ENCODE results near the gene KIF26A.

The KIF26A gene

DNA sequence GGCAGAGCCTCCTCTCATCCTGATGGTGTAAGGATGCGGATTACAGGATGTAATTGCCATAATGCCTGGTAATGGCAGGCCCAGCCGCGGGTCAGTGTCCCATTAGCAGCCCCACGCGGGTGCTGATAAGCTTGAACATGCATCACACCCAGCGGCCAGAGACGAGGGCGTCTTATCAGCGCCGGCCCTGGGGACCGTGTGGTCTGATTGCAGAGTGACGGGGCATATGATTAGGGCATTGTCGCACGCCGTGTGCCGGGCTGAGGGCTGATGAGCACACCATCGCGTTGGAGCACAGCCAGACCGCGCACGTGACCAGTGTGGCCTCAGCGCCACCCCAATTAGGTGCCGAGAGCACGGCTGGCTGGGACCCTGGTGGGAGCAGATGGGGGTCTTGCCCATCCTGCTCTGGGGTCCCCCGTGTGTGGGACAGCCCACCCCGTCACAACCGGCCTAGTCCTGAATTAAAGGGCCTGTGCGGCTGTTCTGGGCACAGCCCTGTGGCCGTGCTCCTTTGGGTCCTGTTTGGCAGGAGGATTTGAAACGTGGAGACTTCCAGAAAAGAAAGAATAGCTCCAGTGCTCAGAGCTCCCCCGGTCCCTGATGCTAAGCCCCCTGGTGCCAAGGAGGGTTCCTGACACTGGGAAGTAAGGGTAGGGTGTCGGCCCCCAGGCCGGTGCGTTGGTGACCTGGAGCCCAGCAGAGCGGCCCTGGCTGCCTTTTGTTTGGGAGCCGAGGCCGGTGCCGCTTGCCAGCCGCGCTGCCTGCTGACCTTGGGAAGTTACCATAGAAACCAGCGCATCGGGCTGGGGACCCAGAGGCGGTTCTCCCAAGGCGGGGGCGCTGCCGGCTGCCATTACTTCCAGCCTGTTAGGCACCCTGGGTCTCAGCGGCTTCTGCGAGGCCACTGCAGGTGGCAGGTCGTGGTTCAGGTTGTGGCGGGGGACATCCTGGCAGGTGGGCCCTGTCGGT, 20.7 kb downstream of the KIF26A start:
- DNase-seq (ENCODE audit: low spot score) = no peak

DNA sequence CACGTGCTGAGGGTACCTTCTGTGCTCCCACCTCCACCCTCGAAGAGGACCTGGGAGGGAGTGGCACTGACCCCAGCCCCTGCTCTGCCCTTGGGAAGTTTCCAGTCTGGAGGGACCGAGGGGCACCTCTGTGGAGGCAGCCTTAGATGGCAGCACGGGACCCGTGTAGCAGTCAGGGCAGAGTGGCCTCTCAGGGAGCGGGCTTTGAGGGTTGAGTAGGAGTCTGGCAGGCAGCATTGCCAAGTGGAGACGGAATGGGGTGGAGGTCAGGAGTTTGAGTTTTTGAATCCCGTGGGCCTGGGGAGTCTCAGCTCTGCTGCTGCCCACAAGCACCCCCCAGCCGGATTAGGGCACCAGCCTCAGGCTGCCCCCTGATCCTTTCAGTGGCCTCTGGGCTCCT, 21.6 kb downstream of the KIF26A start:
- DNase-seq (ENCODE audit: low spot score) = no peak

DNA sequence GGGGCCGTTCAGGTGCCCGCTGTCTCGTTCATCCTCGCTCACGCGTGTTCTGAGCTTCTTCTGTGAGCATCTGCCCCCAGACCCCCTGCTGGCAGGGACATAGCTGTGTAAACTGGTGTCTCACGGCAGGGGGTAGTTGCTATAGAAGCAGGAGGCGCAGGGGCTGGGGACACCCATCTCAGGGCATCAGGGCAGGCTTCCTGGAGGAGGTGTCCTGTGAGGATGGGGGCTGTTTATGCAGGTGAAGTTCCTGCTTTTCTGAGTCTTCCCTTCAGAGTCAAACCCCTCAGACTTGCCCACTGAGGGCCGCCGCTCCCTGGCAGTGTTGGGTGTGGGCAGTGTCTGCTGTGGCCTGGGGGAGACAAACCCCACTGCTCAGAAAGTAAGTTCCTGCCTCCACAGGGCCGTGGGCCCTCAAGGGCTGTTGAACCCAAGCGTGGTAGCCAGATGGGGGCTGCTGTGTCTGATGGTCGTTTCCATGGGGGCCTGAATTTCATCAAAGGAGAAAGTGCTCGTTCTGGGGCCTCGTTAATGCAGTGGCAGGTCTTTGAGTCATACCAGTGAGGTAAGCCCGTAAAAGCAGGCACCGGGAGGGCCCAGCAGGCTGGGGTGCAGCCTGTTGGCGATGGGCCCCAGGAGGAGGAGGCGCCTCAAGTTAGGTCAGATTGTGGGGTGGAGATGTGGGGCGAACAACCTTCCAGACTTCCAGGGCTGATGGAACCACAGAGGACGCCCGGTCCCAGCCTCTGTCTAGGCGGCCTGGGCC, 23.4 kb downstream of the KIF26A start:
- DNase-seq (ENCODE audit: low spot score) = no peak

DNA sequence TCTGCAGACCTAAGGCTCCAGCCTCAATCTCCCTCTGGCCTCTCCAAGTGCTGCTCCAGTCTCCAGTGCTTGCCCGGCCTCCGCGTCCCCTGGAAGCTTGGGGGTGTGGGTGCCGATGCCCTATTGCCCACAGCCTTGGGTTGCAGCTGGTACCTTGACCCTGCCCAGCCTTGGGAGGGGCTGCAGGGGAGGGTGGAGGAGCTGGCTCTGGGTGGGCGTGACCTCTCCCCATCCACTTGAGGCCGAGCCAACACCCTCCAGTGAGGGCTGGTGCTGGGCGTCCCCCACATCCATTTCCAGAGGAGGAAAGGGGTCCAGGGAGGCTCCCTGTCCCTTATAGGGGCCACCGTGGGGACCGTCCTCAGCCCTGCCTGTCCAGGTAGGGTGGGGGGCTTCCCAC, 24.1 kb downstream of the KIF26A start:
- DNase-seq (ENCODE audit: low spot score) = no peak

DNA sequence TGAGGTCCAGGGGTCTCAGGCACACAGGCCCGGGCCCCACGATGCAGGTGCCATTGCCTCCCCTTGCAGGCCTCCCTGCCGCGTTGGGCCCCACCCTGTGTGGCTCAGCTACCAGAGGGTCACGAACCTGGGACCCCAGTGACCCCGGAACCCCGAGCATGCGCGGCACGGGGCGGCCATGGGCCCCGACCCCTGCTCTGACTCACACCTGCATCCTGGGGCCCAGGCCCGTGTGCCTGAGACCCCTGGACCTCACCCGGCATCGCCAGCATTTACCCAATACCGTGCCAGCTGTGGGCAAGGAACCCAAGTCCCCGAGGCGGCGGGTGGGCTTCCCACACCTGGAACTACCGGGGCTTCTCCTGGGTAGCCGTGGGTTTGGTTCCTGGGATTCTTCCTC, 25.2 kb downstream of the KIF26A start:
- DNase-seq (ENCODE audit: low spot score) = no peak

DNA sequence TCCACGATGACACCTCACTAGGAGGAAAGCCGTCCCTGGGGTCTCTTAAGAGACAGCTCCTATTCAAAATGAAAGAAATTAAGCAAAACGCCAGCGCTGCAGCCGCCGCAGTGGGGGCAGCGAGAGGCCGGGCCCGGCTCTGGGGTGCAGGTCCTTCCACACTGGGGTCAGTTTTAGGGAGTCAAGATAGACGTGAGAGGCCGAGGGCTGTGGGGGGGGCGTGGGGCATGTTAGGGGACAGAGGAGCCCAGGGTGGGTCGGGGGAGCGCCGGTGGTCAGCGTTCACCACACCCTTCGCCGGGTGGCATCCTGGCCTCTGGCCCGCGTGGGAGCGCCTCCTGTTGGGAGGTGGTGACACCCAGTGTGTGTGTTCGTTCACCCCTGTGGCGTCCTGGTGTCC, 25.7 kb downstream of the KIF26A start:
- DNase-seq (ENCODE audit: low spot score) = no peak

DNA sequence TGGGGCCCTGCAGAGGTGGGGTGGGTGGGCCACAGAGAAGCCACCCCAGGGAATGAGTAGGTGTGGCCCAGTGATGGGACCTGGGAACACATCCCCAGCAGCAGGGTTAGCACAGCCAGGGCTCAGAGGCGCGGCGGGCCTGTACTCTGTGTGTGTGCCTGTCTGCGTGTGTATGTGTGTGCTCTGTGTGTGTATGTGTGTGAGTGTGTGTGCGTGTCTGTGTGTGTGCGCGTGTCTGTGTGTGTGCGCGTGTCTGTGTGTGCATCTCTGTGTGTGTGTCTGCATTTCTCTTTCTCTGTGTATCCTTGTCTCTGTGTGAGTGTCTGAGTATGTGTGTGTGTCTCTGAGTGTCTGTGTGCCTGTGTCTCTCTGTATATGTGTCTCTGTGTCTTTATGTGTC, 26.1 kb downstream of the KIF26A start:
- no peak for DNase-seq (ENCODE audit: low spot score)

DNA sequence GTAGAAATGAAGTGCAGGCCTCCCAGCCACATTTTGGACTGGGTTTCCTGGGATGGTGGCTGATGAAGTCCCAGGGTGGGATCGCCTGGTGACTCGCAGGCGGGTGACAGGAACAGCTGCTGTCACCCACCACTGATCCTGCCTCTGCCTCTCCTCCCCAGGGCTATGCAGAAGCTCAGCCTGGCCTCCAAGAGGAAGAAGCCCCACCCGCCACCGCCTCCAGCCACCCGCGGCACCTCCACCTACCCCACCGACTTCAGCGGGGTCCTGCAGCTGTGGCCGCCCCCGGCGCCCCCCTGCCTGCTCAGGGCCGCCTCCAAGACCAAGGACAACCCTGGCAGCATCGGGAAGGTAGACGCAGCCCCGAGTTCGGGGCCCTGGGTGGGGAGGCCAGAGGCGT, 28.3 kb downstream of the KIF26A start:
- no peak for DNase-seq (ENCODE audit: low spot score)

DNA sequence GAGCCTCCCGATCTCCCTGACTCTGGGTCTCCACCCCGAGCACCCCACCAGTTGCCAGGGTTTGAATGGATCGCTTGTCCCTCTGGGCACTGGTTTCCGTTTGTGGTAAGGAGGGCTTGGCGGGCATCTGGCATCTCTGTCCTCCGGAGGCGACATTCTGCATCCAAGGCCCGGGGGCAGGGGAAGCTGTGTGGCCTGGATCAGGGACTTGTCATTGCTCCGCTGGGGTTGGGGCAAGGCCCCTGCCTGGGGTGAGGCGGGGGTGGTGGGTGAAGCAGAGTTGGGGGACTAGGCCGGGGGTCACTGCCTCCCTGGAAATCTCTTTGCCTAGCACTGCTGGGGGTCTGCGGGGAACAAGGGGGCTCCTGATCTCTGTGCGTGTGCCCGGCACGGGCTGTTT, 30.2 kb downstream of the KIF26A start:
- no peak for DNase-seq (ENCODE audit: low spot score)

DNA sequence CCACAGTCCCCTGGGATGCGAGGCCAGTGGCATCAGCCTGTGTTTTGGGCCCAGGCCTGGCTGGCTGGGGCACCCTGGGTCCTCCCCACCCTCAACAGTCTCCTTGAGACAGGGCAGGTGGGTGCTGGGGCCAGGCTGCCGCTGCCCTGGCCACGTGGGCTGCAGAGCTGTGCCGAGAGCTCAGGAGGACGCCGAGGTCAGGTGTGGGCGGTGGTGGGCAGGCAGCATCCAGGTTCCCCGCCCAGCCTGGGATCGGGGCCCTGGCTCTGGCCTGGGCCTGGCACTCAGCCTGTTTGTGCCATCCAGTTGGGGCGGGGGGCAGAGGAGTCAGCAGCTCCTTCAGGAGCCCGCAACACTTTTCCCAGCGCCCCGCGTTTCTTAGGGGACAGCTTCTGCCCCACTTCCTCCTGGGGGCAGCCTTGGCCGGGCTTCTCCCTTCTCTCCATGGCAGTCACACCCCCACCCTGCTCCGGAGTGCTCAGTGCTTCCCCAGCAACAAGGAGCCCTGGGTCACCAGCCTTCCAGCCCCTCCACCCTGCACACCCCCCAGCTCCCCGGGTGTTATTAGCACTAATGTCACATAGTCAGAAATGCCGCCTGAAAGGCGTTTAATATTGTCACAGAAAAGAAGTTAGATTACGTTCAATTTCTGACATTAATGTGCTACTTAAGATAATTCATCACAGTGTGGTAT, 30.8 kb downstream of the KIF26A start:
- no peak for DNase-seq (ENCODE audit: low spot score)

DNA sequence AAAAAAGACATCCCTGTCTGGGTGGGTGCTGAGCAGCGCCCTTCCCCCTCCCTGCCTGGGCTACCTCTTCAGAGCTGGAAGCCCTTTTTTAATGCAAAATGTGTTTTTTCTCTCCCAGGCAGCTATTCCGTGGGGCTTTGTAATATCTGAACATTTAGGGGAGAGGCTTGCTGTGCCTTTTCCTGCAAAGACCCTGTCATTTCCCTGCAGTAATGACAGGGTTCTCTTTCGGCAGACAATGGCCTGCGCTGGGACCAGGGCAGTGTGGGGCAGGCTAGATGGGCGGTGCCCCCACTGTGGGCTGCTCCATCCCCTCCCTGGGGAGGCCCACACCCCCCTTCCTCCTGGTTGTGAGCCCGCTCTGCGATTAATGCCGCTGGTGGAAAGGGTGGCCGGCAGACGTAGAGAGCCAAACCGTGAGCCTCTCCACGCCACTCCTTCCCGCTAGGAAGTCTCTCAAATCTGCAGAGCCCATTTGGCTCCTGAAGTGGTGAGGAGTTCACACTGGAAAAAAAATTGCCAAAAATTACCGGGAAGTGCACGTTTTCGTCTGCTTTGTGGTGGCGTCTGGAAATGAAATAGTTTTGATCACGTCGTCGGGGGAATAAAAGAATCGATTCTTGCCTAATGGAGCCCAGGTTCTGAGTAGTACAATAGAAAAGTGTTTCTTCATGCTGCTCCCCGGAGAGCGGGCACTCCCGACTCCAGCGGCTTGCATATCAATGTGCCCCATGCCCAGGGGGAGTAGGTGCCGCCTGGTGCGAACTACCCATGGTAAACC, 31.5 kb downstream of the KIF26A start:
- no peak for DNase-seq (ENCODE audit: low spot score)

DNA sequence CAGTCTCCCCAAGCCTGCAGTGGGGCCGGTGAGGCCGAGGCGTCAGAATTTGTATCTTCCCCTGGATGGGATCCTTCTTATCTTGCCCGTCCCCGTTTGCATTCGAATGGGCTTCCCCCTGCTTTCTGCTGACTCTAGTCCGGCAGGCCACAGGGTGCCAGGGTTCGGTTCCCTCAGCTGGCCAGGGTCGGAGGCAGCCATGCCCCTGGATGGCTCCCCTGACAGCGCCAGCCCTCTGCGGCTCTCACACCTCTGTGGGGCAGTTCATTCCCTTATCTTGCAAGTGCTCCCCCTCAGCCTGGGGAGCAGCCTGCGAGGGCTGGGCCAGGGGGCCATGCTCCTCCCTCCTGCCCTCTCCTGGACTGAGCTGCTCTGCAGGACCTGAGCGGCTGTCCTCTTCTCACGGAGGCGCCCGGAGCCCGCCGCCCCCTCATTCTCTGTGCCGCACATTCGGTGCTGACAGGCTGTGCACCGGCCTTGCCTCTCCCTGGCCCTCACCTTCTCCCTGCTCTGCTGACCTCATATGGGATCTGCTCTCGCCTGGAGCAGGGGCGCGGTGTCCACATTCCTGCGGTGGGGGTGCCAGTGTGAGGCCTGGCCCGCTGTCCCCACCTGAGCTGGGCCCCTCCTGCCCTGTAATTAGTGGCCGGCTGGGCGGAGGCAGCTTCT, 32.8 kb downstream of the KIF26A start:
- no peak for DNase-seq (ENCODE audit: low spot score)

DNA sequence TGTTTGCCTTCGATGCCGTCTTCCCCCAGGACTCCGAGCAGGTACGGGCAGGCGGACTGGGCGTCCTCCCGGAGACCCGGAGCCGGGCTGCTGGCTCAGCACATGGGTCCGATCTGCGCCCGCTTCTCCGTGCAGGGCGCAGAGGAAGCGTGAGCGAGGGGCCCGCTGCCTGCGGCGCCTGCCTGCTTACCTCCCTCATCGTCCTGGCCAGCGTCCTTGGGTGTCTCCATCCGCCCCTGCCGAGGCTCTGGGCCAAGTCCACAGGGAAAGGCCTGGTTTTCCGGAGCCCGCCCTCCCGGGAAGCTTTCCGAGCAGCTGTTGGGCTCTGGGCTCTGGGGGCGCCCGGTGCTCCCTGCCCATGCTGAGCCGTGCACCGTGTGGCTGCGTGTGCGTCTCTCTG, 33.5 kb downstream of the KIF26A start:
- no peak for DNase-seq (ENCODE audit: low spot score)

DNA sequence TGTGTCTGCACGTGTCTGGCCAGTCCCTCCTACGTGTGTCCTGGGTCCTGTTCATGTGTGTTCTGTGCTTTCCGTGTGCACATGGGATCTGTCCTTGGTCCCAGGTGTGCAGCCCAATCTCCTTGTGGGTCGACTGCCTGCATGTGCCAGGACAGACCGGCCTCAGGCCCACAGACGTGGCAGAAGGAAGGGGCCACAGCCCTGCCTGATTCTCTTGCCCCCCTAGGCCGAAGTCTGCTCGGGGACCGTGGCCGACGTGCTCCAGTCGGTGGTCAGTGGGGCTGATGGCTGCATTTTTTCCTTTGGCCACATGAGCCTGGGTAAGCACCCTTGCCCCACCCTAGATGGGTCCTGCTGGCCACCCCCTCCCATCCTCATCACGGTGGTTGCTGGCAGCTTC, 34.0 kb downstream of the KIF26A start:
- no peak for DNase-seq (ENCODE audit: low spot score)

DNA sequence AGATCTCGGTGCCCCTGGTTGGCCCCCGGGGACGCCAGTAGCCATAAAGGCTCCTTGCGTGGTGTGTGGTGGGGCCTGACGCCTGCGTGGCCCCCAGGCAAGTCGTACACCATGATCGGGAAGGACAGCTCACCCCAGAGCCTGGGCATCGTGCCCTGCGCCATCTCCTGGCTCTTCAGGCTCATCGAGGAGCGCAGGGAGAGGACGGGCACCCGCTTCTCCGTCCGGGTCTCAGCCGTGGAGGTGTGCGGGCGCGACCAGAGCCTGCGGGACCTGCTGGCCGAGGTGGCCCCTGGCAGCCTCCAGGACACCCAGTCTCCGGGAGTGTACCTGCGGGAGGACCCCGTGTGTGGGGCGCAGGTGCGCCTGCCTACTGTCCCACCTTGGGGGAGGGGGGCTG, 34.5 kb downstream of the KIF26A start:
- no peak for DNase-seq (ENCODE audit: low spot score)

DNA sequence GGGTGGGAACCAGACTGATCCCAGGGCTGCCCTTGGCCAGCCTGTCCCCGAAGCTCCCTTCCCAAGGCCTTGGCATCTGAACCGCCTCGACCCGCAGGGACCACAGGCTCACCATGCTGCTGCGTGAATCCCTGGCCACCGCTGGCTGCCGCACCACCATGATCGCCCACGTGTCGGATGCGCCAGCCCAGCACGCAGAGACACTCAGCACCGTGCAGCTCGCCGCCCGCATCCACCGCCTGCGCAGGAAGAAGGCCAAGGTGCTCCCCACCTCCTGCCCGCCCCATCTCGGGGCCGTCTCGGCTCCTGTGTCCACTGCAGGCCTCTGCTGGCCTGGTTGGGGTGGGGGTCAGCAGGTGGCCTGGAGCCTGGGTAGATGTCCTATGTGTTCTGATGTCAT, 35.7 kb downstream of the KIF26A start:
- no peak for DNase-seq (ENCODE audit: low spot score)

DNA sequence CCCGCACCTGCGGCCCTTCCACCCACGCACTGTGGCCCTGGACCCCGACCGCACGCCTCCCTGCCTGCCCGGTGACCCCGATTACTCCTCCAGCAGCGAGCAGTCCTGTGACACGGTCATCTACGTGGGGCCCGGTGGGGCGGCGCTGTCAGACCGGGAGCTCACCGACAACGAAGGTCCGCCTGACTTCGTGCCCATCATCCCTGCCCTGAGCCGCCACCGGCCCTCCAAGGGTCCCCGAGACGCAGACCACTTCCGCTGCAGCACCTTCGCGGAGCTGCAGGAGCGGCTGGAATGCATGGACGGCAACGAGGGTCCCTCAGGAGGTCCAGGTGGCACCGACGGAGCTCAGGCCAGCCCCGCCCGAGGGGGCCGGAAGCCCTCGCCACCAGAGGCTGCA, 36.7 kb downstream of the KIF26A start:
- no peak for DNase-seq (ENCODE audit: low spot score)

DNA sequence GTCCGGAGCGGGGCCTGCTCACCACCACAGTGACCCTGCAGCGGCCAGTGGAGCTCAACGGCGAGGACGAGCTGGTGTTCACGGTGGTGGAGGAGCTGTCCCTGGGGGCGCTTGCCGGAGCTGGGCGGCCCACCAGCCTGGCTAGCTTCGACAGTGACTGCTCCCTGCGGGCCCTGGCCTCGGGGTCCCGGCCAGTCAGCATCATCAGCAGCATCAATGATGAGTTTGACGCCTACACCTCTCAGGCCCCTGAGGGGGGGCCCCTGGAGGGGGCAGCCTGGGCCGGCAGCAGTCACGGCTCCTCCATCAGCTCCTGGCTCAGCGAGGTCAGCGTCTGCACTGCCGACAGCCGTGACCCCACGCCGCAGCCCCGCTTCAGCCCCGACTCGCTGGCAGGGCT, 37.4 kb downstream of the KIF26A start:
- no peak for DNase-seq (ENCODE audit: low spot score)

DNA sequence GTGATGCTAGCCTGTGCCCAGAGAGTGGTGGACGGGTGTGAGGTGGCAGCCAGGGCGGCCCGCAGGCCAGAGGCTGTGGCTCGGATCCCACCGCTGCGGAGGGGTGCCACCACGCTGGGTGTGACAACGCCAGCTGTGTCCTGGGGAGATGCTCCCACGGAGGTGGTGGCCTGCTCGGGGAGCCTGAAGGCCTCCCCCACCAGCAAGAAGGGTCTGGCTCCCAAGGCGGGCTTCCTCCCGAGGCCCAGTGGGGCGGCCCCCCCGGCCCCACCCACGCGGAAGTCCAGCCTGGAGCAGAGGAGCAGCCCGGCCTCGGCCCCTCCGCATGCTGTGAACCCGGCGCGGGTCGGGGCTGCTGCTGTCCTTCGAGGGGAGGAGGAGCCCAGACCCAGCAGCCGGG, 38.2 kb downstream of the KIF26A start:
- DNase-seq (ENCODE audit: low spot score) = no peak

DNA sequence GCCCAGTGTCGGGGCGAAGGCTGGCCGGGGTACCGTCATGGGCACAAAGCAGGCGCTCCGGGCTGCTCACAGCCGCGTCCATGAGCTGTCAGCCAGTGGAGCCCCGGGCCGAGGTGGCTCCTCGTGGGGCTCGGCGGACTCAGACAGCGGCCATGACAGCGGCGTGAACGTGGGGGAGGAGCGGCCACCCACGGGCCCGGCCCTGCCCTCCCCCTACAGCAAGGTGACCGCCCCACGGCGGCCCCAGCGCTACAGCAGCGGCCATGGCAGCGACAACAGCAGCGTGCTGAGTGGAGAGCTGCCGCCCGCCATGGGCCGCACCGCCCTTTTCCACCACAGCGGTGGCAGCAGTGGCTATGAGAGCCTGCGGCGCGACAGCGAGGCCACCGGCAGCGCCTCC, 39.0 kb downstream of the KIF26A start:
- no peak for DNase-seq (ENCODE audit: low spot score)

DNA sequence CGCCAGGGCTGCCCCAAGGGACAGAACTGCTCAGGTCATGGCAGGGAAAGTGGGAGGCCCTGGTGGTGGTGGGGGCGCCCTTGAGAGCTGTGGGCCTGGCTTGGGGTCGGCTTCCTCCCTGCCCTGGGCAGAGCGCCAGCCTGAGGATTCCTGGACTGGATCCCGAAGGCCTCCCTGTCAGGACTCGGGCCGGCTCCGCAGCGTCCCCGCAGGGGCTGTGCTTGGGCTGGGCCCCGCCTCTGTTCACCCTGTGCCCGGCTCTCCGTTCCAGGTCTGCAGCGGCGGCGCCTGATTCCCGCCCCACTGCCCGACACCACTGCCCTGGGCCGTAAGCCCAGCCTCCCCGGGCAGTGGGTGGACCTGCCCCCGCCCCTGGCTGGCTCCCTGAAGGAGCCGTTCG, 39.9 kb downstream of the KIF26A start:
- no peak for DNase-seq (ENCODE audit: low spot score)
